Measurements from ENCODE around the gene SMYD3. TPM values are rescaled to one million over a fixed set of nuclear protein-coding genes. Genes with fewer than 3 reads are reported as not detected.

SMYD3 gene
- total RNA-seq, 3 donors from 2014 or later (not counting 1 experiment from before 2014, with no cell fraction given): 43.6 to 48.0 (median 46.1) TPM

GRCh38 chr1:245862812-245863540 is 644.1 kb downstream of the SMYD3 start:
- WGBS (ENCODE audit: insufficient coverage): 95% methylated on average over 5 of the region's 6 CpGs
- Histone ChIP-seq H3K4me1 (ENCODE audit: control insufficient read depth, insufficient read depth, low read length) (no peaks in the 10 kb centered on the region), H3K27me3 (ENCODE audit: control insufficient read depth, insufficient read depth, low read length) (no peaks in the 10 kb centered on the region), H3K36me3 (ENCODE audit: control insufficient read depth, insufficient read depth, low read length) (no peaks in the 10 kb centered on the region), H3K4me3 (ENCODE audit: low read length) (no peak overlapping the region), H3K9me3 (ENCODE audit: control insufficient read depth, insufficient read depth, low read length) (no peaks in the 10 kb centered on the region), H3K27ac (ENCODE audit: low read length) (no peak overlapping the region)
- no peak for ATAC-seq
- Mint-ChIP-seq H3K9me3 (no peaks in the 10 kb centered on the region), H3K36me3 (peaks cover 11% of the 10 kb centered on the region), H3K4me1 (no peaks in the 10 kb centered on the region), H3K4me3 (no peak overlapping the region), H3K27me3 (ENCODE audit: low read depth in 2 of 2) (no peaks in the 10 kb centered on the region), H3K27ac (no peak overlapping the region)
- DNase-seq: no peak
- TF ChIP-seq CTCF (IDR thresholded peaks at IDR 0.05): no peak
- intact Hi-C loops (cut with micrococcal nuclease): no loop called here

- Mint-ChIP-seq H3K9me3 (no peaks in the 10 kb centered on the region), H3K27ac (no peak overlapping the region), H3K4me3 (no peak overlapping the region), H3K27me3 (ENCODE audit: low read depth in 2 of 2) (no peaks in the 10 kb centered on the region), H3K4me1 (no peaks in the 10 kb centered on the region), H3K36me3 (peaks cover 11% of the 10 kb centered on the region)
- intact Hi-C loops (cut with micrococcal nuclease): no loop called here
- H3K36me3 ChIP-seq (ENCODE audit: control insufficient read depth, insufficient read depth, low read length): no peaks in the 10 kb centered on the region
- WGBS (ENCODE audit: insufficient coverage): 92% methylated on average over 7 of the region's 8 CpGs
- H3K4me1 ChIP-seq (ENCODE audit: control insufficient read depth, insufficient read depth, low read length): no peaks in the 10 kb centered on the region
- no peak overlapping the region for H3K4me3 ChIP-seq (ENCODE audit: low read length)
- no peaks in the 10 kb centered on the region for H3K27me3 ChIP-seq (ENCODE audit: control insufficient read depth, insufficient read depth, low read length)
- ATAC-seq (no peak), DNase-seq (no peak)
- no peak for TF ChIP-seq CTCF (IDR thresholded peaks at IDR 0.05)
- H3K27ac ChIP-seq (ENCODE audit: low read length): no peak overlapping the region
- H3K9me3 ChIP-seq (ENCODE audit: control insufficient read depth, insufficient read depth, low read length): no peaks in the 10 kb centered on the region
Observed at GRCh38 chr1:245860657-245861544, 646.2 kb downstream of the SMYD3 start.

GRCh38 chr1:245859493-245860114 is 647.5 kb downstream of the SMYD3 start:
- intact Hi-C loops (cut with micrococcal nuclease): no loop called here
- Mint-ChIP-seq H3K9me3 (peaks cover under 1% of the 10 kb centered on the region in 2 donors), H3K36me3 (peaks cover 16% of the 10 kb centered on the region), H3K27ac (no peak overlapping the region), H3K4me1 (no peaks in the 10 kb centered on the region), H3K27me3 (ENCODE audit: low read depth in 2 of 2) (no peaks in the 10 kb centered on the region), H3K4me3 (no peak overlapping the region)
- no peaks in the 10 kb centered on the region for H3K4me1 ChIP-seq (ENCODE audit: control insufficient read depth, insufficient read depth, low read length)
- DNase-seq (no peak), ATAC-seq (no peak)
- H3K27me3 ChIP-seq (ENCODE audit: control insufficient read depth, insufficient read depth, low read length): no peaks in the 10 kb centered on the region
- H3K27ac ChIP-seq (ENCODE audit: low read length): no peak overlapping the region
- 89% methylated on average over 9 of the region's 9 CpGs for WGBS (ENCODE audit: insufficient coverage)
- H3K36me3 ChIP-seq (ENCODE audit: control insufficient read depth, insufficient read depth, low read length): no peaks in the 10 kb centered on the region
- no peak overlapping the region for H3K4me3 ChIP-seq (ENCODE audit: low read length)
- H3K9me3 ChIP-seq (ENCODE audit: control insufficient read depth, insufficient read depth, low read length): no peaks in the 10 kb centered on the region
- TF ChIP-seq CTCF (IDR thresholded peaks at IDR 0.05): no peak

Measured in natural killer cell (primary cell).